Fibroblast of lung (primary cell): ENCODE results near the gene TCF12. TPM values are rescaled to one million over a fixed set of nuclear protein-coding genes. Genes with fewer than 3 reads are reported as not detected.

Experiments
- DNase-seq, 2 donors: peaks; one replicate each; pipeline versions ENCODE4 v3.0.0 to v3.0.0-alpha.2; 2010; ENCODE audit warnings: low read depth in 2 of 2
- H2AFZ ChIP-seq: 2 replicates; pipeline ENCODE4 v1.5.1; 2012; ENCODE audit warnings: low read length, control low read depth, inconsistent platforms
- H3K27ac ChIP-seq: 2 replicates; pipeline ENCODE4 v1.5.1; 2011; ENCODE audit warnings: low read length, control low read depth; ENCODE audit not compliant: insufficient read depth
- H3K27me3 ChIP-seq: 2 replicates; pipeline ENCODE4 v1.5.1; 2011; ENCODE audit warnings: mild to moderate bottlenecking, low read length; ENCODE audit not compliant: control insufficient read depth, insufficient read depth
- H3K36me3 ChIP-seq: 2 replicates; pipeline ENCODE4 v1.5.1; 2011; ENCODE audit warnings: low read length; ENCODE audit not compliant: control insufficient read depth, insufficient read depth
- H3K4me1 ChIP-seq: 2 replicates; pipeline ENCODE4 v1.5.1; 2011; ENCODE audit warnings: low read length; ENCODE audit not compliant: control insufficient read depth, insufficient read depth; ENCODE audit errors: extremely low read depth
- H3K4me2 ChIP-seq: 2 replicates; pipeline ENCODE4 v1.5.1; 2011; ENCODE audit warnings: low read length, control low read depth; ENCODE audit not compliant: insufficient read depth; ENCODE audit errors: extremely low read depth
- H3K4me3 ChIP-seq, 4 experiments: fragments of 200-600 bp in 1 of 4; sonication (generic) in 1 of 4; replicated peaks in 1 of 4; 2 replicates each; pipeline ENCODE4 v1.5.1; 2011 to 2016; ENCODE audit warnings: low read length in 4 of 4, low read depth in 3 of 4, mild to moderate bottlenecking in 3 of 4, control low read depth in 2 of 4, inconsistent platforms in 1 of 4, mixed read lengths in 1 of 4; ENCODE audit not compliant: insufficient read depth in 1 of 4; ENCODE audit errors: control extremely low read depth in 1 of 4
- H3K79me2 ChIP-seq: 2 replicates; pipeline ENCODE4 v1.5.1; 2012; ENCODE audit warnings: mild to moderate bottlenecking, low read length, inconsistent platforms; ENCODE audit not compliant: control insufficient read depth, insufficient read depth
- H3K9ac ChIP-seq: 2 replicates; pipeline ENCODE4 v1.5.1; 2011; ENCODE audit warnings: mild to moderate bottlenecking, low read length, control low read depth; ENCODE audit not compliant: insufficient read depth
- H3K9me3 ChIP-seq: 2 replicates; pipeline ENCODE4 v1.5.1; 2012; ENCODE audit warnings: low read depth, low read length; ENCODE audit not compliant: control insufficient read depth, insufficient read depth
- H4K20me1 ChIP-seq: 2 replicates; pipeline ENCODE4 v1.5.1; 2011; ENCODE audit warnings: low read length; ENCODE audit not compliant: control insufficient read depth, insufficient read depth; ENCODE audit errors: extremely low read depth
- EZH2 ChIP-seq: IDR thresholded peaks from 2 replicates; pipeline ENCODE4 v1.5.1; 2012; ENCODE audit warnings: low read length, control low read depth, mild to moderate bottlenecking; ENCODE audit errors: missing control alignments
- polyA plus RNA-seq, 2 donors: library from polyadenylated mRNA; depleted of rRNA in 1 of 2; stranded (reverse) in 1 of 2; unstranded in 1 of 2; fragments of >200 nt; gene quantifications; 2 replicates each; pipeline ENCODE4 v1.2.1, GENCODE V29; 2011 to 2012; ENCODE audit warnings: missing spikeins in 1 of 2
- total RNA-seq: library from RNA; depleted of rRNA; stranded (reverse); fragments of >200 nt; gene quantifications from 2 replicates; pipeline ENCODE4 v1.2.1, GENCODE V29; 2014
- TF ChIP-seq, protein P1 (sequence below), 2 donors: IDR thresholded peaks in 1 of 2; conservative IDR thresholded peaks in 1 of 2; 1 replicate in 1 of 2; 2 replicates in 1 of 2; pipeline ENCODE4 v1.5.1; 2011 to 2012; ENCODE audit warnings: low read length in 2 of 2, control low read depth in 1 of 2, inconsistent platforms in 1 of 2, low read depth in 1 of 2, mild to moderate bottlenecking in 1 of 2

Gene TCF12
- total and polyA plus RNA-seq, 2 donors (not counting 1 experiment from before 2014, with no cell fraction given) = 105 to 232 TPM

DNA sequence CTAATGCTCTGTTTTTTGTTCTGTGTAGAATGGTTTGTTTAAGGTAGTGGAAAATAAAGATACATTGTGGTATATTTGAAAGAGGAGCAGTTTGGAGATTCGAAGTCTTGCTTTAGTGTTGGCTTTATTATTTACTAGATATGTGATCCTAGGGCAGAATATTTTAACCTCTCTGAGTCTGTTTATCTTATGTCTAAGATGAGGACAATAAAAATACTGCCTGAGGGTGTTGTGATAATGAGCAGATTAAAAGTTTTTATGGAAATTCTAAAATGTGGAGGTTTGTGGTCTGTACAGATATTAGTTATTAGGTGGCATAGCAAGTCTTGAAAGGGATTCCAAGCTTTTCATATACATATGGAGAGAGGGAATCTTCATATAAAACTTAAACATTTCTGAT, 15.0 kb downstream of the TCF12 start:
- H3K4me1 ChIP-seq = peaks cover 5% of the 10 kb centered on the region
- no peaks in the 10 kb centered on the region for H3K27me3 ChIP-seq
- H3K27ac ChIP-seq = no peak overlapping the region
- no peak overlapping the region for H3K9ac ChIP-seq
- DNase-seq = no peak
- H3K9me3 ChIP-seq = no peaks in the 10 kb centered on the region
- no peak overlapping the region for H2AFZ ChIP-seq
- H3K4me2 ChIP-seq = no peak overlapping the region
- TF ChIP-seq, protein P1, sequence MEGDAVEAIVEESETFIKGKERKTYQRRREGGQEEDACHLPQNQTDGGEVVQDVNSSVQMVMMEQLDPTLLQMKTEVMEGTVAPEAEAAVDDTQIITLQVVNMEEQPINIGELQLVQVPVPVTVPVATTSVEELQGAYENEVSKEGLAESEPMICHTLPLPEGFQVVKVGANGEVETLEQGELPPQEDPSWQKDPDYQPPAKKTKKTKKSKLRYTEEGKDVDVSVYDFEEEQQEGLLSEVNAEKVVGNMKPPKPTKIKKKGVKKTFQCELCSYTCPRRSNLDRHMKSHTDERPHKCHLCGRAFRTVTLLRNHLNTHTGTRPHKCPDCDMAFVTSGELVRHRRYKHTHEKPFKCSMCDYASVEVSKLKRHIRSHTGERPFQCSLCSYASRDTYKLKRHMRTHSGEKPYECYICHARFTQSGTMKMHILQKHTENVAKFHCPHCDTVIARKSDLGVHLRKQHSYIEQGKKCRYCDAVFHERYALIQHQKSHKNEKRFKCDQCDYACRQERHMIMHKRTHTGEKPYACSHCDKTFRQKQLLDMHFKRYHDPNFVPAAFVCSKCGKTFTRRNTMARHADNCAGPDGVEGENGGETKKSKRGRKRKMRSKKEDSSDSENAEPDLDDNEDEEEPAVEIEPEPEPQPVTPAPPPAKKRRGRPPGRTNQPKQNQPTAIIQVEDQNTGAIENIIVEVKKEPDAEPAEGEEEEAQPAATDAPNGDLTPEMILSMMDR (conservative IDR thresholded peaks at IDR 0.05 in 1 of 2, IDR thresholded peaks at IDR 0.05 in 1 of 2; ENCODE audit: low read depth in 1 of 2, low read length in 2 of 2) = no peak
- TF ChIP-seq EZH2 = no peak
- H4K20me1 ChIP-seq = peaks cover 2% of the 10 kb centered on the region
- peaks cover 74% of the 10 kb centered on the region for H3K79me2 ChIP-seq
- H3K4me3 ChIP-seq = no peak overlapping the region
- no peaks in the 10 kb centered on the region for H3K36me3 ChIP-seq

GRCh38 chr15:56933811-56934210, 15.4 kb downstream of the TCF12 start:
- no peak overlapping the region for H3K4me3 ChIP-seq
- no peak overlapping the region for H3K9ac ChIP-seq
- H3K27me3 ChIP-seq = no peaks in the 10 kb centered on the region
- no peak overlapping the region for H3K27ac ChIP-seq
- peaks cover 5% of the 10 kb centered on the region for H3K4me1 ChIP-seq
- peaks cover 2% of the 10 kb centered on the region for H4K20me1 ChIP-seq
- H3K9me3 ChIP-seq = no peaks in the 10 kb centered on the region
- H3K79me2 ChIP-seq = peaks cover 74% of the 10 kb centered on the region
- H3K4me2 ChIP-seq = no peak overlapping the region
- no peak for DNase-seq
- no peak overlapping the region for H2AFZ ChIP-seq
- no peaks in the 10 kb centered on the region for H3K36me3 ChIP-seq
- no peak for TF ChIP-seq EZH2
- TF ChIP-seq, protein P1 (conservative IDR thresholded peaks at IDR 0.05 in 1 of 2, IDR thresholded peaks at IDR 0.05 in 1 of 2; ENCODE audit: low read depth in 1 of 2, low read length in 2 of 2) = no peak

- no peak overlapping the region for H2AFZ ChIP-seq
- peaks cover 74% of the 10 kb centered on the region for H3K79me2 ChIP-seq
- no peak overlapping the region for H3K27ac ChIP-seq
- H3K36me3 ChIP-seq = no peaks in the 10 kb centered on the region
- H3K27me3 ChIP-seq = no peaks in the 10 kb centered on the region
- H3K9me3 ChIP-seq = no peaks in the 10 kb centered on the region
- H4K20me1 ChIP-seq = peaks cover 2% of the 10 kb centered on the region
- peaks cover 5% of the 10 kb centered on the region for H3K4me1 ChIP-seq
- TF ChIP-seq, protein P1 (conservative IDR thresholded peaks at IDR 0.05 in 1 of 2, IDR thresholded peaks at IDR 0.05 in 1 of 2; ENCODE audit: low read depth in 1 of 2, low read length in 2 of 2) = no peak
- TF ChIP-seq EZH2 = no peak
- H3K4me2 ChIP-seq = no peak overlapping the region
- H3K9ac ChIP-seq = no peak overlapping the region
- H3K4me3 ChIP-seq = no peak overlapping the region
- DNase-seq = peak in 1 of 2 donors; percentile 54
Measured at GRCh38 chr15:56934269-56934668, 15.8 kb downstream of the TCF12 start.
